Lung (tissue), 12 donors: ENCODE data around the gene GTPBP10. TPM values are rescaled to one million over a fixed set of nuclear protein-coding genes. Genes with fewer than 3 reads are reported as not detected.
A peak's percentile ranks its signal among the peaks of the same experiment; 100 is the strongest.

Experiments used
- ATAC-seq: fragments of 200-7000 bp; cut with Tn5 transposase; one replicate; pipeline ENCODE4 v1.9.1; 2020; ENCODE audit warnings: moderate number of reproducible peaks; ENCODE audit not compliant: insufficient read depth, low FRiP score
- DNase-seq, 3 donors: peaks; one replicate each; pipeline ENCODE4 v3.0.0-alpha.2; 2013 to 2017
- H3K27ac ChIP-seq, 2 donors: one replicate each; pipeline ENCODE4 v1.5.1; 2013; ENCODE audit warnings: mild to moderate bottlenecking in 2 of 2, moderate library complexity in 2 of 2, control low read depth in 1 of 2, inconsistent platforms in 1 of 2, low read depth in 1 of 2, low read length in 1 of 2
- H3K27me3 ChIP-seq, 3 donors: one replicate each; pipeline ENCODE4 v1.5.1; 2013; ENCODE audit warnings: low read length in 2 of 3; ENCODE audit not compliant: control insufficient read depth in 3 of 3, insufficient read depth in 3 of 3
- H3K36me3 ChIP-seq, 4 donors: one replicate each; pipeline ENCODE4 v1.5.1; 2013; ENCODE audit warnings: low read length in 4 of 4, mild to moderate bottlenecking in 1 of 4, moderate library complexity in 1 of 4; ENCODE audit not compliant: control insufficient read depth in 4 of 4, insufficient read depth in 4 of 4
- H3K4me1 ChIP-seq, 5 donors: one replicate each; pipeline ENCODE4 v1.5.1; 2013; ENCODE audit warnings: low read length in 5 of 5, mild to moderate bottlenecking in 2 of 5, moderate library complexity in 1 of 5; ENCODE audit not compliant: control insufficient read depth in 5 of 5, insufficient read depth in 5 of 5
- H3K4me3 ChIP-seq: one replicate; pipeline ENCODE4 v1.5.1; 2013; ENCODE audit warnings: mild to moderate bottlenecking, control low read depth, moderate library complexity
- H3K9ac ChIP-seq, 2 donors: one replicate each; pipeline ENCODE4 v1.5.1; 2013; ENCODE audit warnings: low read length in 2 of 2, control low read depth in 1 of 2; ENCODE audit not compliant: insufficient read depth in 1 of 2
- H3K9me3 ChIP-seq, 4 donors: one replicate each; pipeline ENCODE4 v1.5.1; 2013; ENCODE audit warnings: low read length in 3 of 4, mild to moderate bottlenecking in 1 of 4, moderate library complexity in 1 of 4; ENCODE audit not compliant: control insufficient read depth in 4 of 4, insufficient read depth in 3 of 4
- CTCF ChIP-seq: IDR thresholded peaks from 2 replicates; pipeline ENCODE4 v1.5.1; 2012; ENCODE audit warnings: mild to moderate bottlenecking; ENCODE audit errors: control extremely low read depth, extremely low read depth
- WGBS, 2 donors: extraction: QIAGEN DNeasy Blood & Tissue Kit; methylation state at CpG; one replicate each; pipeline ENCODE4 v1.1.7; 2013; 5-methylcytosine and 5-hydroxymethylcytosine counted together
- polyA plus RNA-seq, 2 donors: library from polyadenylated mRNA; stranded (reverse); fragments of 200-250 nt; gene quantifications; one replicate each; pipeline ENCODE4 v1.2.1, GENCODE V29; 2013
- total RNA-seq, 2 donors: library from RNA; depleted of rRNA in 1 of 2; stranded (reverse); fragments of >200 nt in 1 of 2; gene quantifications; one replicate each; pipeline ENCODE4 v1.2.1, GENCODE V29; 2014 to 2021
- donor health status: control.
- donor health status: control.
- donor health status: Bipolar disorder and iron deficiency.
- donor health status: healthy.
- donor health status: DM: yes; HTN: yes; CAD: no.

The GTPBP10 gene
- total and polyA plus RNA-seq, 4 donors = 9.2 to 20.9 (median 18.3) TPM

DNA sequence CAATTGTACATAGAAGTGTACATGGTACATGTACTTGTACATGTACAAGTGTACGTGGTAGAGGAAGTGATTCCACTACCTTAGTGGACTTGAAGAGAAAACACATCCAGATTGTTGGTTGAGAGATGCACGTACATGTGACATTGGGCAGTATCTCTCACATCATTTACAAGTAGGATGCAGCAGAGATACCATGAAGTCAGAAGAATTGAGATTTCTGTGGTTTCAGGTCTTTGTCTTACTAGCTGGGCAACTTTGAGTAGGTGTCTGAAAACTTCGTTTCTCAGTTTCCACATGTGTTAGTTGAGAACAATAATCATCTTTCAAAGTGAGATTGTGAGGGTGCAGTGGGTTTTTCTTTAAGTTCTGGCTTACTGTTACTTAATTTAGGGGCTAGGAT, 78.2 kb downstream of the GTPBP10 start:
- no peak overlapping the region for H3K27ac ChIP-seq
- no peaks in the 10 kb centered on the region for H3K36me3 ChIP-seq
- no peaks in the 10 kb centered on the region for H3K9me3 ChIP-seq
- 82 to 87% methylated on average over 3 of the region's 3 CpGs for WGBS, 2 donors
- H3K4me1 ChIP-seq = peaks cover 0 to 8% (median 0%) of the 10 kb centered on the region in 5 donors
- DNase-seq = no peak
- no peaks in the 10 kb centered on the region for H3K27me3 ChIP-seq
- H3K9ac ChIP-seq = no peak overlapping the region
- no peak overlapping the region for H3K4me3 ChIP-seq
- no peak for TF ChIP-seq CTCF
- ATAC-seq = no peak

DNA sequence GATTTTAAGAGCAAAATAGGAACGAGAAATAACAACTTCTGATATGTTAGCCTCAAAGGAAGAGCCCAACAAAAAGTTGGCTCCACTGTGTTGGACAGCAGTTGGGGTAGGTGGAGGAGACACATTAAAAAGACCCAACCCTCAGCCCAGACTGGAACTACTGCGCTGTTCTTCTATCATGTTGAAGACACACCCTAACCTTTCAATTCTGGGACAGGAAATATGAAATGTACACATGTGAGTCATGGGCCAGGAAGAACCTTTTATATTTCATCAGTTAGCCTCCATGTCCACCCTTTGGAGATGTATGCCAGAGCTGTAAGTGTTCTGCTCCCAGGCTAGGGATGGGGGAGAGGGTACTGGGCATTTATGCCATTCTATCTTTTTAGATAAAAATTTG, 78.9 kb downstream of the GTPBP10 start:
- 35 to 88% methylated on average over 2 of the region's 2 CpGs for WGBS, 2 donors
- Histone ChIP-seq H3K9ac (no peak overlapping the region), H3K27me3 (no peaks in the 10 kb centered on the region), H3K4me3 (no peak overlapping the region), H3K9me3 (no peaks in the 10 kb centered on the region), H3K27ac (no peak overlapping the region), H3K4me1 (peaks cover 0 to 4% (median 0%) of the 10 kb centered on the region in 5 donors), H3K36me3 (no peaks in the 10 kb centered on the region)
- ATAC-seq (no peak), DNase-seq (no peak)
- TF ChIP-seq CTCF = no peak

DNA sequence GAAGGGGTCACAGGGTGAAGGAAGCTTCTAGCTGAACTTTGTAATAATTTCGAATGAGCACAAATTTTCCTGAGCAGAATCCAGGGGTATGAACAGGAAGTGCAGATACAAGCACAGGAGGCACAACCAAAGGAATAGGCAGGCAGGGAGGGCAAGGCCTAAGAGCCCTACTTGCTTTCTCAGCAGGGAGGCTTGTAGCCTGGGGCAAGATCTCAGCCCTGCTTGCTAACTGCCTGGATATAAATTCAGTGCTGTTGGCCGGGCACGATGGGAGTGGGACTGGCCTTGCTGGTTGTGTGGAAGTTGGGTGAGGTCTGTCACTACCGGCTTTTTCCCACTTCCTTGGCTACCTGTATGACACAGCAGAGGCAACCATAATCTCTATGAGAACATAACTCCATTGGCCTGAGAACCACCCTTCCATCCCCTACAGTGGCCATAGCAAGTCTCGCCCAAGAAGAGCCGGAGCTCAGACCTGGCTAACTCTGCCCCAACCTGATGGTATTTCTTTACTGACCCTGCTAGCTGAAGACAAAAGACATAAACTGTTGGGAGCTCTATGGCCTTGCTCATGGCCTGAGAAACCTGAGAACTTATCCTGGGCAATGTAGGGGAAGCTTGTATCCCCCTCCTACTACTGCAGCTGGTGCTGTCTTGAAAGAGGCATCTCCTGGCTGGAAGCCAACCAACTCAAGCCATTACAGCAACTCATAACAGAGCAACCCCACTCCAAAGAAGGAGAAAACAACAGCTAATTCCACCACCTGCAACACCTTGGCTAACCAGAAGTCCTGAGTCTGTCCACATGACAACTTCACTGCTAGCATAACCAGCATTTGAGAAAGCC, 84.3 kb downstream of the GTPBP10 start:
- DNase-seq = peak in 1 of 3 donors; percentile 16
- no peaks in the 10 kb centered on the region for H3K36me3 ChIP-seq
- 90 to 95% methylated on average over 6 of the region's 6 CpGs for WGBS, 2 donors

More for the DNA sequence above, 84.3 kb downstream of the GTPBP10 start:
- Histone ChIP-seq H3K9ac (no peak overlapping the region), H3K4me1 (no peaks in the 10 kb centered on the region), H3K27ac (no peak overlapping the region), H3K9me3 (peaks cover 0 to 17% (median 0%) of the 10 kb centered on the region in 4 donors), H3K27me3 (no peaks in the 10 kb centered on the region), H3K4me3 (no peak overlapping the region)
- TF ChIP-seq CTCF = no peak
- ATAC-seq = no peak
